ENCODE results near the gene ASTN2. TPM values are rescaled to one million over a fixed set of nuclear protein-coding genes. Genes with fewer than 3 reads are reported as not detected.

Gene ASTN2
- total RNA-seq, 4 donors from 2014 or later = 0.97 to 4.7 (median 3.0) TPM

GRCh38 chr9:116382053-116382452 lies 1032.8 kb downstream of the ASTN2 start:
- 82 to 93% methylated on average over 4 of the region's 4 CpGs for WGBS, 2 donors
- TF ChIP-seq POLR2A (IDR thresholded peaks at IDR 0.05) (no peak), CTCF (IDR thresholded peaks at IDR 0.05) (no peak)
- intact Hi-C loops (cut with DNase I; ENCODE audit: low total_unique reads) = no loop called here
- DNase-seq (ENCODE audit: low spot score in 2 of 2) = no peak
- no peak overlapping the region for H3K4me3 ChIP-seq (ENCODE audit: low read depth, poor library complexity, severe bottlenecking)

DNA sequence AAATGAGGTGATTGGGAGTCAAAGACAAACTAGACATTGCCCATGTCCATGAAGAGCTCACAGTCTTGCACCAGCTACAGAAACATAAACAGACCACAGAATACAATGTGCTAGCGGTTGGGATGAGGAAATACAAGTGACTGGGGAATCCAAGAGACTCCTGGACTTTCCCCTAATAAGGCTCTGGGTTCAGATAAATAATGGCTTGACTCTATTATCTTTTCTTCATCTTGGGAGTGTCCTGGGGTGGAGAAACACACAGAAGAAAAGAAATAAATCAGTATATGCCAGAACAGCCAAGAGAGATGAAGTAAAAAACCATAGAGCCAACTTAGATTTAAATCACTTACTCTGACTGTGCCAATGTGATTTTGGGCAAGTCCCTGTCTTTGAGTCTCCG lies 1033.5 kb downstream of the ASTN2 start:
- TF ChIP-seq CTCF (IDR thresholded peaks at IDR 0.05) (no peak), POLR2A (IDR thresholded peaks at IDR 0.05) (no peak)
- no peak for DNase-seq (ENCODE audit: low spot score in 2 of 2)
- 52 to 72% methylated on average over 2 of the region's 2 CpGs for WGBS, 2 donors
- H3K4me3 ChIP-seq (ENCODE audit: low read depth, poor library complexity, severe bottlenecking) = no peak overlapping the region
- intact Hi-C loops (cut with DNase I; ENCODE audit: low total_unique reads) = no loop called here

- intact Hi-C loops (cut with DNase I; ENCODE audit: low total_unique reads) = no loop called here
- TF ChIP-seq POLR2A (IDR thresholded peaks at IDR 0.05) (no peak), CTCF (IDR thresholded peaks at IDR 0.05) (no peak)
Observed at GRCh38 chr9:116380496-116380995, 1034.3 kb downstream of the ASTN2 start.

GRCh38 chr9:116379821-116380220 lies 1035.0 kb downstream of the ASTN2 start:
- 87 to 93% methylated on average over 2 of the region's 2 CpGs for WGBS, 2 donors
- H3K4me3 ChIP-seq (ENCODE audit: low read depth, poor library complexity, severe bottlenecking) = no peak overlapping the region
- TF ChIP-seq CTCF (IDR thresholded peaks at IDR 0.05) (no peak), POLR2A (IDR thresholded peaks at IDR 0.05) (no peak)
- no peak for DNase-seq (ENCODE audit: low spot score in 2 of 2)
- intact Hi-C loops (cut with DNase I; ENCODE audit: low total_unique reads) = no loop called here

More at GRCh38 chr9:116380496-116380995, 1034.3 kb downstream of the ASTN2 start:
- no peak overlapping the region for H3K4me3 ChIP-seq (ENCODE audit: low read depth, poor library complexity, severe bottlenecking)
- DNase-seq (ENCODE audit: low spot score in 2 of 2) = no peak

DNA sequence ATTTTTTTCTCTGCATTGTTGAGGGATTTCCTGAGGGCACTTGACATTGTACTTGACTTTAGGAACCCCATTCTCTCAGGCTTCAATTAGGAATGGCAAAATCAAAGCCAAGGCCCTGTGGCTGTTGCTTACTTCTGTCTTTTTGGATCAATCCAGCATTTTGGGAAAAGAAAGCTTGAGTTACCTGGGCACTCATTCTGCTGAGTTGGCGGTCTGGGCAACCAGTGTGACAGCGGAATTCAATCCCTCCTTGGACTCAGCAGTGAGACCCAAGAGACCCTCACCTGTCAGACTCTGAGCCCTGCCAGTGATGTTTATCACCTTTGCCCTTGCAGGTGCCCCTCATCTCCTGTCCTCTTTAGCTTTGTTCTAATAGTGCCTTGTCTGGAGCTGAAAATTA lies 1036.0 kb downstream of the ASTN2 start:
- 93 to 97% methylated on average over 2 of the region's 2 CpGs for WGBS, 2 donors
- no peak for DNase-seq (ENCODE audit: low spot score in 2 of 2)
- intact Hi-C loops (cut with DNase I; ENCODE audit: low total_unique reads) = no loop called here
- no peak overlapping the region for H3K4me3 ChIP-seq (ENCODE audit: low read depth, poor library complexity, severe bottlenecking)
- TF ChIP-seq CTCF (IDR thresholded peaks at IDR 0.05) (no peak), POLR2A (IDR thresholded peaks at IDR 0.05) (no peak)

DNA sequence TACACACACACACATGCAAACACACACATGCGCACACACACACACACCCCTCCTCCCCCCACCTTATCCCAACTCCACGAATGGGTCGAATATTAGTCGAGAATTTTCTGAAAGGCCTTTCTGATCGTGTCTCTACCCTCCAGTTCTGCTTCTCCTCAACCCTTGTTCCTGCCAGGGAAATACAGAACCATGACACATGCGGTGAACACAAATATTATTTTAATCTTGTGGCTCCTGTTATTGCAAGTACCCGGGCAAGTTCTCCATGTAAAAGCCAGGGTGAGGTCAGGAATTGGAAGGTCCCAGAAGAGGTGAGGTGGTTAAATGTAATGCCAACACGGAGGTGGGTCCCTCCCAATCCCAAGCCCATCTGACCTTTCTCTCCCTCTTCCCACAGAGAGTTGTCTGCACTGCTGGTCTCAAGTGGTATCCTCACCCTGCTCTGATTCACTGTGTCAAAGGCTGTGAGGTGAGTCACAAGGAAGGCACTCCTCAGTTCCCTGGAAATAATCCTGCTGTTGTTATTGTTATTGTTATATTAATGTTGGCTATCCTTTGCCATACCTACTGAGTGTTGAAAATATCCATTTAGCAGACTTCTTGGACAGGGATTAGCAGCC lies 1037.6 kb downstream of the ASTN2 start:
- intact Hi-C loops (cut with DNase I; ENCODE audit: low total_unique reads) = no loop called here
- no peak overlapping the region for H3K4me3 ChIP-seq (ENCODE audit: low read depth, poor library complexity, severe bottlenecking)
- no peak for DNase-seq (ENCODE audit: low spot score in 2 of 2)
- WGBS, 2 donors = 57 to 83% methylated on average over 8 of the region's 8 CpGs
- TF ChIP-seq CTCF (IDR thresholded peaks at IDR 0.05) (no peak), POLR2A (IDR thresholded peaks at IDR 0.05) (no peak)

Data from lower leg skin (tissue), 4 donors.